A549 (cell line): ENCODE results near the gene TSPAN18.

Experiments
- BHLHE40 ChIP-seq: IDR thresholded peaks from 2 replicates; pipeline ENCODE4 v1.6.1; 2012; ENCODE audit warnings: low read depth, low read length, inconsistent platforms
- CHD2 ChIP-seq: fragments of 150-350 bp; IDR thresholded peaks from 2 replicates; pipeline ENCODE4 v1.6.1; 2014; ENCODE audit warnings: low read length; ENCODE audit not compliant: partially characterized antibody
- CHD4 ChIP-seq: fragments of 200-600 bp; sonication (generic); IDR thresholded peaks from 2 replicates; pipeline ENCODE4 v1.6.1; 2016; ENCODE audit warnings: antibody characterized with exemption, mild to moderate bottlenecking, borderline replicate concordance
- HEYL ChIP-seq: fragments of 250-450 bp; sonication (Bioruptor Pico); IDR thresholded peaks from 2 replicates; pipeline ENCODE4 v1.8.0; 2021; ENCODE audit warnings: mild to moderate bottlenecking, moderate library complexity
- HMGXB4 ChIP-seq: fragments of 250-450 bp; sonication (Bioruptor Pico); IDR thresholded peaks from 2 replicates; pipeline ENCODE4 v1.5.0; 2021; ENCODE audit warnings: mild to moderate bottlenecking, moderate library complexity, borderline replicate concordance
- JUN ChIP-seq, 2 experiments: fragments of >200 bp; sonication (Bioruptor Twin); formaldehyde crosslinking; IDR thresholded peaks; 2 replicates in 1 of 2; 3 replicates in 1 of 2; pipeline ENCODE4 v1.6.1; 2016 to 2017
- JUNB ChIP-seq: fragments of >200 bp; sonication (Bioruptor Twin); formaldehyde crosslinking; IDR thresholded peaks from 2 replicates; pipeline ENCODE4 v1.6.1; 2016
- PBX3 ChIP-seq: IDR thresholded peaks from 2 replicates; pipeline ENCODE4 v1.6.1; 2012
- POLR2A ChIP-seq: IDR thresholded peaks from 2 replicates; pipeline ENCODE4 v1.6.1; 2012; ENCODE audit warnings: mild to moderate bottlenecking, low read length
- RCOR1 ChIP-seq: fragments of 150-350 bp; IDR thresholded peaks from 2 replicates; pipeline ENCODE4 v1.6.1; 2014; ENCODE audit warnings: antibody characterized with exemption, low read length, low read depth
- TF ChIP-seq, protein P1 (sequence below): fragments of >200 bp; sonication (Bioruptor Twin); formaldehyde crosslinking; IDR thresholded peaks from 3 replicates; pipeline ENCODE4 v1.5.1; 2016
- TF ChIP-seq, protein P2 (sequence below): fragments of 450-650 bp; IDR thresholded peaks from 2 replicates; pipeline ENCODE4 v1.6.1; 2014; ENCODE audit warnings: antibody characterized with exemption

- TF ChIP-seq, protein P1, sequence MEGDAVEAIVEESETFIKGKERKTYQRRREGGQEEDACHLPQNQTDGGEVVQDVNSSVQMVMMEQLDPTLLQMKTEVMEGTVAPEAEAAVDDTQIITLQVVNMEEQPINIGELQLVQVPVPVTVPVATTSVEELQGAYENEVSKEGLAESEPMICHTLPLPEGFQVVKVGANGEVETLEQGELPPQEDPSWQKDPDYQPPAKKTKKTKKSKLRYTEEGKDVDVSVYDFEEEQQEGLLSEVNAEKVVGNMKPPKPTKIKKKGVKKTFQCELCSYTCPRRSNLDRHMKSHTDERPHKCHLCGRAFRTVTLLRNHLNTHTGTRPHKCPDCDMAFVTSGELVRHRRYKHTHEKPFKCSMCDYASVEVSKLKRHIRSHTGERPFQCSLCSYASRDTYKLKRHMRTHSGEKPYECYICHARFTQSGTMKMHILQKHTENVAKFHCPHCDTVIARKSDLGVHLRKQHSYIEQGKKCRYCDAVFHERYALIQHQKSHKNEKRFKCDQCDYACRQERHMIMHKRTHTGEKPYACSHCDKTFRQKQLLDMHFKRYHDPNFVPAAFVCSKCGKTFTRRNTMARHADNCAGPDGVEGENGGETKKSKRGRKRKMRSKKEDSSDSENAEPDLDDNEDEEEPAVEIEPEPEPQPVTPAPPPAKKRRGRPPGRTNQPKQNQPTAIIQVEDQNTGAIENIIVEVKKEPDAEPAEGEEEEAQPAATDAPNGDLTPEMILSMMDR, result no peak
- TF ChIP-seq BHLHE40, result no peak
- TF ChIP-seq CHD2, result no peak
- no peak for TF ChIP-seq PBX3
- TF ChIP-seq HMGXB4, result no peak
- TF ChIP-seq POLR2A, result no peak
- no peak for TF ChIP-seq CHD4
- no peak for TF ChIP-seq JUNB
- no peak for TF ChIP-seq HEYL (CRISPR knock-in tag)
- TF ChIP-seq, protein P2, sequence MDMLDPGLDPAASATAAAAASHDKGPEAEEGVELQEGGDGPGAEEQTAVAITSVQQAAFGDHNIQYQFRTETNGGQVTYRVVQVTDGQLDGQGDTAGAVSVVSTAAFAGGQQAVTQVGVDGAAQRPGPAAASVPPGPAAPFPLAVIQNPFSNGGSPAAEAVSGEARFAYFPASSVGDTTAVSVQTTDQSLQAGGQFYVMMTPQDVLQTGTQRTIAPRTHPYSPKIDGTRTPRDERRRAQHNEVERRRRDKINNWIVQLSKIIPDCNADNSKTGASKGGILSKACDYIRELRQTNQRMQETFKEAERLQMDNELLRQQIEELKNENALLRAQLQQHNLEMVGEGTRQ, result no peak
- TF ChIP-seq RCOR1, result no peak
- TF ChIP-seq JUN (IDR thresholded peaks at IDR 0.05), result no peak
Measured at GRCh38 chr11:44854086-44854485, 127.3 kb downstream of the TSPAN18 start.
